ENCODE measurements around the gene CPB2.

GRCh38 chr13:46085737-46086136, 19.1 kb downstream of the CPB2 start:
- TF ChIP-seq PATZ1 (CRISPR knock-in tag; IDR thresholded peaks at IDR 0.05; ENCODE audit: borderline replicate concordance) = no peak
- no peak for TF ChIP-seq RARB (CRISPR knock-in tag; IDR thresholded peaks at IDR 0.05)
- TF ChIP-seq, protein P1, sequence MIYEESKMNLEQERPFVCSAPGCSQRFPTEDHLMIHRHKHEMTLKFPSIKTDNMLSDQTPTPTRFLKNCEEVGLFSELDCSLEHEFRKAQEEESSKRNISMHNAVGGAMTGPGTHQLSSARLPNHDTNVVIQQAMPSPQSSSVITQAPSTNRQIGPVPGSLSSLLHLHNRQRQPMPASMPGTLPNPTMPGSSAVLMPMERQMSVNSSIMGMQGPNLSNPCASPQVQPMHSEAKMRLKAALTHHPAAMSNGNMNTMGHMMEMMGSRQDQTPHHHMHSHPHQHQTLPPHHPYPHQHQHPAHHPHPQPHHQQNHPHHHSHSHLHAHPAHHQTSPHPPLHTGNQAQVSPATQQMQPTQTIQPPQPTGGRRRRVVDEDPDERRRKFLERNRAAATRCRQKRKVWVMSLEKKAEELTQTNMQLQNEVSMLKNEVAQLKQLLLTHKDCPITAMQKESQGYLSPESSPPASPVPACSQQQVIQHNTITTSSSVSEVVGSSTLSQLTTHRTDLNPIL (CRISPR knock-in tag; IDR thresholded peaks at IDR 0.05; ENCODE audit: low read depth) = no peak
- no peak for TF ChIP-seq ZFP3 (CRISPR knock-in tag; IDR thresholded peaks at IDR 0.05)
- TF ChIP-seq ZFP30 (CRISPR knock-in tag; IDR thresholded peaks at IDR 0.05) = no peak
- TF ChIP-seq CSRNP3 (CRISPR knock-in tag; IDR thresholded peaks at IDR 0.05) = no peak
